A549 (cell line): ENCODE data around the gene IQSEC3. TPM values are rescaled to one million over a fixed set of nuclear protein-coding genes. Genes with fewer than 3 reads are reported as not detected.

Experiments used
- ATAC-seq, 2 experiments: fragments of 200-7000 bp in 1 of 2; fragments of >200 bp in 1 of 2; cut with Nextera tagmentation in 1 of 2; cut with Tn5 transposase in 1 of 2; 3 replicates each; pipeline versions ENCODE4 v1.8.0 to v1.9.1; 2018 to 2020; ENCODE audit warnings: mild to moderate bottlenecking in 1 of 2, moderate library complexity in 1 of 2
- CTCF ChIA-PET: fragments of 300-600 bp; sonication (Branson Sonifier 250); formaldehyde crosslinking; extraction: SDS; loops from one replicate; lab custom pipeline; 2021; ENCODE audit warnings: antibody characterized with exemption, inconsistent platforms; lab: Yijun Ruan, JAX
- POLR2A ChIA-PET: fragments of 350-600 bp; formaldehyde crosslinking; extraction: SDS; loops from one replicate; lab custom pipeline; 2021; ENCODE audit warnings: antibody characterized with exemption, inconsistent platforms; lab: Yijun Ruan, JAX
- DNase-seq, 2 experiments: peaks; one replicate each; pipeline versions ENCODE4 v3.0.0 to v3.0.0-alpha.2; 2011 to 2016; ENCODE audit warnings: low read depth in 1 of 2, low spot score in 1 of 2
- FAIRE-seq: peaks from 2 replicates; lab custom pipeline; 2011; peaks lifted over from hg19 to GRCh38; lab: Jason Lieb, UNC
- H3K27ac ChIP-seq, 2 experiments: fragments of >200 bp; sonication (Bioruptor Twin); formaldehyde crosslinking; 3 replicates each; pipeline ENCODE4 v1.5.1; 2016 to 2017
- H3K4me1 ChIP-seq: fragments of >200 bp; sonication (Bioruptor Twin); formaldehyde crosslinking; 3 replicates; pipeline ENCODE4 v1.6.1; 2016
- H3K4me2 ChIP-seq: fragments of >200 bp; sonication (Bioruptor Twin); formaldehyde crosslinking; 3 replicates; pipeline ENCODE4 v1.6.1; 2016
- H3K4me3 ChIP-seq: fragments of >200 bp; sonication (Bioruptor Twin); formaldehyde crosslinking; 3 replicates; pipeline ENCODE4 v1.5.1; 2016
- H3K9me3 ChIP-seq: fragments of >200 bp; sonication (Bioruptor Twin); formaldehyde crosslinking; 3 replicates; pipeline ENCODE4 v1.6.1; 2016
- BCL3 ChIP-seq: fragments of >200 bp; sonication (Bioruptor Twin); formaldehyde crosslinking; IDR thresholded peaks from 3 replicates; pipeline ENCODE4 v1.6.1; 2016
- CBX2 ChIP-seq: fragments of 200-600 bp; sonication (generic); IDR thresholded peaks from 2 replicates; pipeline ENCODE4 v1.6.1; 2016; ENCODE audit warnings: low read depth, mild to moderate bottlenecking, borderline replicate concordance
- CEBPB ChIP-seq, 2 experiments: fragments of >200 bp in 1 of 2; sonication (Bioruptor Twin) in 1 of 2; formaldehyde crosslinking in 1 of 2; IDR thresholded peaks; 2 replicates each; pipeline ENCODE4 v1.6.1; 2012 to 2016
- CHD4 ChIP-seq: fragments of 200-600 bp; sonication (generic); IDR thresholded peaks from 2 replicates; pipeline ENCODE4 v1.6.1; 2016; ENCODE audit warnings: antibody characterized with exemption, mild to moderate bottlenecking, borderline replicate concordance
- CTCF ChIP-seq: fragments of >200 bp; sonication (Bioruptor Twin); formaldehyde crosslinking; IDR thresholded peaks from 3 replicates; pipeline ENCODE4 v1.5.1; 2016
- EHF ChIP-seq: fragments of 250-450 bp; sonication (Bioruptor Pico); IDR thresholded peaks from 2 replicates; pipeline ENCODE4 v1.5.0; 2020; ENCODE audit warnings: mild to moderate bottlenecking
- EHMT2 ChIP-seq: fragments of 200-600 bp; sonication (generic); IDR thresholded peaks from 2 replicates; pipeline ENCODE4 v1.6.1; 2016; ENCODE audit warnings: antibody characterized with exemption, low read depth, mild to moderate bottlenecking, moderate library complexity
- ELK1 ChIP-seq: fragments of 150-350 bp; IDR thresholded peaks from 2 replicates; pipeline ENCODE4 v1.6.1; 2014; ENCODE audit warnings: low read depth, mild to moderate bottlenecking, low read length
- ESRRA ChIP-seq: fragments of 150-350 bp; IDR thresholded peaks from 2 replicates; pipeline ENCODE4 v1.6.1; 2014; ENCODE audit warnings: mild to moderate bottlenecking, low read length, borderline replicate concordance
- HDAC2 ChIP-seq: fragments of 200-600 bp; sonication (generic); IDR thresholded peaks from 2 replicates; pipeline ENCODE4 v1.6.1; 2016
- HEYL ChIP-seq: fragments of 250-450 bp; sonication (Bioruptor Pico); IDR thresholded peaks from 2 replicates; pipeline ENCODE4 v1.8.0; 2021; ENCODE audit warnings: mild to moderate bottlenecking, moderate library complexity
- HOXA7 ChIP-seq: fragments of 250-450 bp; sonication (Bioruptor Pico); IDR thresholded peaks from 2 replicates; pipeline ENCODE4 v1.5.0; 2020; ENCODE audit warnings: mild to moderate bottlenecking, moderate library complexity
- JUN ChIP-seq, 2 experiments: fragments of >200 bp; sonication (Bioruptor Twin); formaldehyde crosslinking; IDR thresholded peaks; 2 replicates in 1 of 2; 3 replicates in 1 of 2; pipeline ENCODE4 v1.6.1; 2016 to 2017
- JUNB ChIP-seq: fragments of >200 bp; sonication (Bioruptor Twin); formaldehyde crosslinking; IDR thresholded peaks from 2 replicates; pipeline ENCODE4 v1.6.1; 2016
- MAFK ChIP-seq: fragments of 450-650 bp; IDR thresholded peaks from 2 replicates; pipeline ENCODE4 v1.6.1; 2014; ENCODE audit not compliant: partially characterized antibody
- MAX ChIP-seq: IDR thresholded peaks from 2 replicates; pipeline ENCODE4 v1.6.1; 2012
- MYC ChIP-seq: IDR thresholded peaks from 2 replicates; pipeline ENCODE4 v1.6.1; 2012; ENCODE audit warnings: mild to moderate bottlenecking, inconsistent platforms, low read length, improper control_type of control experiment, borderline replicate concordance
- PHF8 ChIP-seq: fragments of 200-600 bp; sonication (generic); IDR thresholded peaks from 2 replicates; pipeline ENCODE4 v1.6.1; 2016; ENCODE audit warnings: low read depth, mild to moderate bottlenecking, antibody characterized with exemption, moderate library complexity, borderline replicate concordance
- POLR2AphosphoS2 ChIP-seq: conservative IDR thresholded peaks from 2 replicates; pipeline ENCODE4 v1.6.1; 2012; ENCODE audit warnings: low read length, improper control_type of control experiment, inconsistent platforms
- SREBF2 ChIP-seq: fragments of 450-650 bp; IDR thresholded peaks from 2 replicates; pipeline ENCODE4 v1.6.1; 2014; ENCODE audit warnings: mild to moderate bottlenecking, moderate library complexity
- TFCP2L1 ChIP-seq: fragments of 250-450 bp; sonication (Bioruptor Pico); IDR thresholded peaks from 2 replicates; pipeline ENCODE4 v1.5.0; 2021; ENCODE audit warnings: mild to moderate bottlenecking
- USF2 ChIP-seq: fragments of 450-650 bp; IDR thresholded peaks from 2 replicates; pipeline ENCODE4 v1.6.1; 2014; ENCODE audit warnings: antibody characterized with exemption
- ZFP36 ChIP-seq: fragments of 450-650 bp; IDR thresholded peaks from 2 replicates; pipeline ENCODE4 v1.6.1; 2014; ENCODE audit warnings: borderline replicate concordance; ENCODE audit not compliant: partially characterized antibody
- ZNF302 ChIP-seq: fragments of 250-450 bp; sonication (Bioruptor Pico); IDR thresholded peaks from 2 replicates; pipeline ENCODE4 v1.9.0; 2021; ENCODE audit warnings: inconsistent platforms, mild to moderate bottlenecking, moderate library complexity
- WGBS: methylation state at CpG from one replicate; pipeline ENCODE4 v1.1.6; 2017; ENCODE audit errors: missing lambda C conversion rate; 5-methylcytosine and 5-hydroxymethylcytosine counted together
- polyA plus RNA-seq, 4 experiments: library from polyadenylated mRNA; depleted of rRNA in 3 of 4; stranded (reverse); fragments of >200 nt; fragmentation: RNase III in 1 of 4; extraction: RNeasy Plus Mini Kit Qiagen cat#74134 plus additional on column Dnase treatment in 1 of 4; gene quantifications; 2 replicates in 3 of 4; 3 replicates in 1 of 4; pipeline ENCODE4 v1.2.3, GENCODE V29; 2011 to 2017

IQSEC3 gene
- polyA plus RNA-seq, 2 of the 4 experiments (the other 2 are of a cell fraction) = not detected

GRCh38 chr12:225012-225411 is 158.4 kb downstream of the IQSEC3 start:
- Histone ChIP-seq H3K4me1 (no peaks in the 10 kb centered on the region), H3K4me3 (no peak overlapping the region), H3K27ac (no peak overlapping the region), H3K4me2 (no peak overlapping the region), H3K9me3 (no peaks in the 10 kb centered on the region)
- 74% methylated on average over 18 of the region's 18 CpGs for WGBS
- ATAC-seq (no peak), FAIRE-seq (no peak), DNase-seq (no peak)
- CTCF ChIA-PET = interaction anchor here (1.0 to 1.3 kb wide), 2 partner anchors 23 to 36 kb away, joined by 3 read pairs; no protein-coding TSS in a partner anchor
- no peak for TF ChIP-seq EHF (CRISPR knock-in tag)
- TF ChIP-seq ZFP36 = no peak
- TF ChIP-seq HEYL (CRISPR knock-in tag) = no peak
- no peak for TF ChIP-seq CTCF
- no peak for TF ChIP-seq BCL3
- TF ChIP-seq ELK1 = no peak
- no peak for TF ChIP-seq TFCP2L1 (CRISPR knock-in tag)
- no peak for TF ChIP-seq CEBPB (IDR thresholded peaks at IDR 0.05)
- no peak for TF ChIP-seq MAX
- no peak for TF ChIP-seq MAFK
- POLR2A ChIA-PET = no interaction called here

GRCh38 chr12:226401-226800 is 159.8 kb downstream of the IQSEC3 start:
- FAIRE-seq (no peak), ATAC-seq (no peak), DNase-seq (no peak)
- Histone ChIP-seq H3K9me3 (no peaks in the 10 kb centered on the region), H3K4me1 (no peaks in the 10 kb centered on the region), H3K27ac (no peak overlapping the region), H3K4me3 (no peak overlapping the region), H3K4me2 (no peak overlapping the region)
- ChIA-PET POLR2A (no interaction called here), CTCF (no interaction called here)
- WGBS = 61% methylated on average over 14 of the region's 14 CpGs
- no peak for TF ChIP-seq ZNF302 (CRISPR knock-in tag)
- TF ChIP-seq CEBPB (IDR thresholded peaks at IDR 0.05) = no peak
- no peak for TF ChIP-seq SREBF2
- TF ChIP-seq CBX2 = no peak
- no peak for TF ChIP-seq PHF8
- no peak for TF ChIP-seq MYC
- no peak for TF ChIP-seq JUNB
- TF ChIP-seq ELK1 = no peak
- no peak for TF ChIP-seq POLR2AphosphoS2

GRCh38 chr12:227286-227915 is 160.8 kb downstream of the IQSEC3 start:
- H3K4me3 ChIP-seq = no peak overlapping the region
- TF ChIP-seq HDAC2 = no peak
- no peak for TF ChIP-seq ESRRA
- TF ChIP-seq USF2 = no peak
- TF ChIP-seq HOXA7 (CRISPR knock-in tag) = no peak
- no peak for TF ChIP-seq JUN (IDR thresholded peaks at IDR 0.05)
- no peak for TF ChIP-seq EHMT2
- no peak for TF ChIP-seq ZNF302 (CRISPR knock-in tag)
- TF ChIP-seq CHD4 = no peak

More at GRCh38 chr12:227286-227915, 160.8 kb downstream of the IQSEC3 start:
- FAIRE-seq = no peak
- Histone ChIP-seq H3K4me1 (no peaks in the 10 kb centered on the region), H3K27ac (no peak overlapping the region), H3K4me2 (no peak overlapping the region), H3K9me3 (no peaks in the 10 kb centered on the region)
- whole genome bisulfite sequencing = 42% methylated on average over 7 of the region's 7 CpGs
- POLR2A ChIA-PET = no interaction called here
- CTCF ChIA-PET = interaction anchor here (0.8 kb wide), 1 partner anchor 7 kb away, joined by 3 read pairs; no protein-coding TSS in a partner anchor
- ATAC-seq = no peak
- no peak for DNase-seq
